A673 (cell line): ENCODE results near the gene PTPN20. TPM values are rescaled to one million over a fixed set of nuclear protein-coding genes. Genes with fewer than 3 reads are reported as not detected.

Experiments used
- BruUV-seq: library from RNA; stranded (reverse); fragments of 400-500 nt; replicated peaks from 2 replicates; lab custom pipeline; 2021; lab: Mats Ljungman, UMichigan
- CTCF ChIA-PET: fragments of 300-600 bp; sonication (Branson Sonifier 250); formaldehyde crosslinking; loops from one replicate; lab custom pipeline; 2022; ENCODE audit warnings: antibody characterized with exemption; lab: Charles Lee
- POLR2A ChIA-PET: fragments of 300-600 bp; sonication (Branson Sonifier 250); formaldehyde crosslinking; loops from one replicate; lab custom pipeline; 2022; ENCODE audit warnings: antibody characterized with exemption; ENCODE audit not compliant: low non-redundant PET; lab: Charles Lee
- DNase-seq: peaks from one replicate; pipeline ENCODE4 v3.0.0-alpha.2; 2015; ENCODE audit warnings: low spot score
- H3K27ac ChIP-seq: fragments of 200-600 bp; sonication (generic); 2 replicates; pipeline ENCODE4 v1.5.1; 2016; ENCODE audit warnings: mixed run types, low read depth, mild to moderate bottlenecking, mixed read lengths, antibody characterized with exemption, low read length; ENCODE audit not compliant: poor library complexity, severe bottlenecking
- H3K27me3 ChIP-seq: fragments of 200-600 bp; sonication (generic); replicated peaks from 2 replicates; pipeline ENCODE4 v1.6.1; 2017; ENCODE audit warnings: mixed run types, low read depth, mild to moderate bottlenecking, mixed read lengths, antibody characterized with exemption, low read length; ENCODE audit not compliant: insufficient read depth, poor library complexity
- H3K36me3 ChIP-seq: fragments of 200-600 bp; sonication (generic); 2 replicates; pipeline ENCODE4 v1.6.1; 2016; ENCODE audit warnings: mixed run types, mild to moderate bottlenecking, mixed read lengths, antibody characterized with exemption, low read length; ENCODE audit not compliant: insufficient read depth, poor library complexity, severe bottlenecking
- H3K4me1 ChIP-seq: fragments of 200-600 bp; sonication (generic); 2 replicates; pipeline ENCODE4 v1.6.1; 2017; ENCODE audit warnings: mixed run types, mild to moderate bottlenecking, mixed read lengths, antibody characterized with exemption, low read length; ENCODE audit not compliant: insufficient read depth, poor library complexity, severe bottlenecking
- H3K4me3 ChIP-seq: fragments of 200-600 bp; sonication (generic); 2 replicates; pipeline ENCODE4 v1.5.1; 2016; ENCODE audit warnings: low read depth, mixed run types, mild to moderate bottlenecking, mixed read lengths, low read length; ENCODE audit not compliant: poor library complexity, severe bottlenecking
- H3K9me3 ChIP-seq: fragments of 200-600 bp; sonication (generic); 2 replicates; pipeline ENCODE4 v1.6.1; 2016; ENCODE audit warnings: mixed run types, low read depth, mild to moderate bottlenecking, mixed read lengths, antibody characterized with exemption, low read length; ENCODE audit not compliant: poor library complexity, severe bottlenecking
- CTCF ChIP-seq: fragments of 300-800, 200-600 bp; sonication (generic); conservative IDR thresholded peaks from 2 replicates; pipeline ENCODE4 v1.5.1; 2017; ENCODE audit warnings: low read depth, mild to moderate bottlenecking, antibody characterized with exemption, low read length, moderate library complexity, mixed read lengths
- EZH2 ChIP-seq: fragments of 200-600 bp; sonication (generic); IDR thresholded peaks from 2 replicates; pipeline ENCODE4 v1.6.1; 2017; ENCODE audit warnings: borderline replicate concordance, low read depth, mild to moderate bottlenecking, mixed read lengths, antibody characterized with exemption, low read length; ENCODE audit not compliant: poor library complexity, severe bottlenecking
- intact Hi-C: fragments of 100-400 bp; cut with micrococcal nuclease; formaldehyde crosslinking; loops from one replicate; pipeline ENCODE4 v1.10.0; 2022; ENCODE audit not compliant: unreplicated experiment
- total RNA-seq: library from RNA; stranded (reverse); gene quantifications from 2 replicates; pipeline ENCODE4 v1.2.3, GENCODE V29; 2021

PTPN20 gene
- total RNA-seq, 1 experiment from 2014 or later = not detected

- no peak for TF ChIP-seq CTCF
- TF ChIP-seq EZH2 = no peak
- Histone ChIP-seq H3K36me3 (no peaks in the 10 kb centered on the region), H3K9me3 (no peaks in the 10 kb centered on the region), H3K4me3 (no peak overlapping the region), H3K4me1 (no peaks in the 10 kb centered on the region), H3K27me3 (no peaks in the 10 kb centered on the region), H3K27ac (no peak overlapping the region)
- BruUV-seq = no TSS peak
- ChIA-PET POLR2A (no interaction called here), CTCF (no interaction called here)
- DNase-seq = no peak
- intact Hi-C loops = no loop called here
Observed at GRCh38 chr10:47051741-47052238, 140.6 kb downstream of the PTPN20 start.
